H9 (cell line): Measurements from ENCODE around the gene ITIH2. TPM values are rescaled to one million over a fixed set of nuclear protein-coding genes. Genes with fewer than 3 reads are reported as not detected.
"Not testable (repeated sequence)": the region's sequence is repeated elsewhere in the genome, so short reads cannot be mapped to it uniquely, and the experiment has no call there.

Source experiments
- DNase-seq: peaks from one replicate; pipeline ENCODE4 v3.0.0-alpha.2; 2017
- H2AFZ ChIP-seq: one replicate; pipeline ENCODE4 v1.6.1; 2013; ENCODE audit warnings: mild to moderate bottlenecking, low read length, control low read depth, moderate library complexity
- H2AK5ac ChIP-seq: 2 replicates; pipeline ENCODE4 v1.6.1; 2013; ENCODE audit warnings: low read length, control low read depth, mixed read lengths; ENCODE audit not compliant: insufficient read length
- H2BK120ac ChIP-seq: one replicate; pipeline ENCODE4 v1.6.1; 2013; ENCODE audit warnings: low read depth, mild to moderate bottlenecking, low read length, control low read depth, inconsistent platforms; ENCODE audit not compliant: poor library complexity, severe bottlenecking
- H2BK12ac ChIP-seq: 2 replicates; pipeline ENCODE4 v1.6.1; 2013; ENCODE audit warnings: low read length, control low read depth, mixed read lengths, low read depth; ENCODE audit not compliant: insufficient read length
- H2BK15ac ChIP-seq: 2 replicates; pipeline ENCODE4 v1.6.1; 2013; ENCODE audit warnings: low read depth, low read length, control low read depth
- H2BK20ac ChIP-seq: one replicate; pipeline ENCODE4 v1.6.1; 2013; ENCODE audit warnings: low read depth, mild to moderate bottlenecking, low read length, control low read depth, inconsistent platforms; ENCODE audit not compliant: poor library complexity, severe bottlenecking
- H2BK5ac ChIP-seq: 2 replicates; pipeline ENCODE4 v1.6.1; 2013; ENCODE audit warnings: low read length, control low read depth, mixed read lengths; ENCODE audit not compliant: insufficient read length
- H3K14ac ChIP-seq: 2 replicates; pipeline ENCODE4 v1.6.1; 2013; ENCODE audit warnings: low read length, control low read depth; ENCODE audit not compliant: insufficient read depth
- H3K18ac ChIP-seq: 2 replicates; pipeline ENCODE4 v1.6.1; 2013; ENCODE audit warnings: low read depth, mild to moderate bottlenecking, mixed read lengths, low read length, control low read depth; ENCODE audit not compliant: insufficient read length
- H3K23ac ChIP-seq: 2 replicates; pipeline ENCODE4 v1.6.1; 2013; ENCODE audit warnings: low read length, control low read depth, mixed read lengths, low read depth; ENCODE audit not compliant: insufficient read length
- H3K23me2 ChIP-seq: 2 replicates; pipeline ENCODE4 v1.6.1; 2013; ENCODE audit warnings: low read depth, mild to moderate bottlenecking, mixed read lengths, low read length, control low read depth; ENCODE audit not compliant: insufficient read length, poor library complexity, severe bottlenecking
- H3K27ac ChIP-seq: 2 replicates; pipeline ENCODE4 v1.5.1; 2013; ENCODE audit warnings: low read length, control low read depth, mixed read lengths, low read depth; ENCODE audit not compliant: insufficient read length
- H3K27me3 ChIP-seq: 2 replicates; pipeline ENCODE4 v1.6.1; 2013; ENCODE audit warnings: low read length, control low read depth, inconsistent platforms; ENCODE audit not compliant: insufficient read depth
- H3K4ac ChIP-seq: 2 replicates; pipeline ENCODE4 v1.6.1; 2013; ENCODE audit warnings: low read depth, mild to moderate bottlenecking, control low read depth, inconsistent platforms, low read length, moderate library complexity
- H3K4me1 ChIP-seq: 2 replicates; pipeline ENCODE4 v1.6.1; 2013; ENCODE audit warnings: low read length, control low read depth, inconsistent platforms; ENCODE audit not compliant: insufficient read depth
- H3K4me2 ChIP-seq: 2 replicates; pipeline ENCODE4 v1.6.1; 2013; ENCODE audit warnings: low read length, control low read depth, mixed read lengths; ENCODE audit not compliant: insufficient read length, insufficient read depth
- H3K56ac ChIP-seq: 2 replicates; pipeline ENCODE4 v1.6.1; 2013; ENCODE audit warnings: low read depth, mild to moderate bottlenecking, mixed read lengths, low read length, control low read depth; ENCODE audit not compliant: insufficient read length
- H3K79me1 ChIP-seq: 2 replicates; pipeline ENCODE4 v1.6.1; 2013; ENCODE audit warnings: low read depth, mild to moderate bottlenecking, moderate library complexity, low read length, control low read depth, inconsistent platforms; ENCODE audit not compliant: insufficient read depth, poor library complexity, severe bottlenecking
- H3K79me2 ChIP-seq: 2 replicates; pipeline ENCODE4 v1.6.1; 2013; ENCODE audit warnings: low read length, control low read depth, inconsistent platforms; ENCODE audit not compliant: insufficient read depth
- H3K9ac ChIP-seq: 2 replicates; pipeline ENCODE4 v1.6.1; 2013; ENCODE audit warnings: low read length, control low read depth, mixed read lengths; ENCODE audit not compliant: insufficient read length; ENCODE audit errors: extremely low read depth
- H3K9me3 ChIP-seq: one replicate; pipeline ENCODE4 v1.6.1; 2013; ENCODE audit warnings: low read depth, low read length, inconsistent platforms; ENCODE audit not compliant: control insufficient read depth
- H3T11ph ChIP-seq: one replicate; pipeline ENCODE4 v1.6.1; 2013; ENCODE audit warnings: mild to moderate bottlenecking, low read length, control low read depth, inconsistent platforms
- H4K20me1 ChIP-seq: one replicate; pipeline ENCODE4 v1.6.1; 2013; ENCODE audit not compliant: control insufficient read depth, insufficient read length, insufficient read depth
- H4K5ac ChIP-seq: 2 replicates; pipeline ENCODE4 v1.6.1; 2013; ENCODE audit warnings: low read depth, mild to moderate bottlenecking, mixed read lengths, low read length, control low read depth; ENCODE audit not compliant: insufficient read length
- H4K8ac ChIP-seq: replicated peaks from 2 replicates; pipeline ENCODE4 v1.6.1; 2013; ENCODE audit warnings: low read length, control low read depth, mixed read lengths, low read depth; ENCODE audit not compliant: insufficient read length
- H4K91ac ChIP-seq: 2 replicates; pipeline ENCODE4 v1.6.1; 2013; ENCODE audit warnings: low read depth, mild to moderate bottlenecking, moderate library complexity, mixed read lengths, low read length, control low read depth; ENCODE audit not compliant: insufficient read length
- H3K27ac Mint-ChIP-seq, 3 experiments: 2 replicates in 2 of 3; 3 replicates in 1 of 3; pipeline ENCODE4 v1.8.0; 2020 to 2021; ENCODE audit warnings: mixed read lengths in 3 of 3, mild to moderate bottlenecking in 1 of 3, moderate library complexity in 1 of 3
- H3K27me3 Mint-ChIP-seq: 2 replicates; pipeline ENCODE4 v1.8.0; 2021; ENCODE audit warnings: low read depth, mild to moderate bottlenecking, moderate library complexity, mixed read lengths
- H3K36me3 Mint-ChIP-seq, 3 experiments: 2 replicates in 2 of 3; 3 replicates in 1 of 3; pipeline ENCODE4 v1.8.0; 2020 to 2021; ENCODE audit warnings: low read depth in 3 of 3, mixed read lengths in 3 of 3; ENCODE audit not compliant: insufficient read depth in 1 of 3
- H3K4me1 Mint-ChIP-seq, 2 experiments: 2 replicates each; pipeline ENCODE4 v1.8.0; 2020; ENCODE audit warnings: mixed read lengths in 2 of 2
- H3K4me3 Mint-ChIP-seq, 2 experiments: 2 replicates in 1 of 2; 3 replicates in 1 of 2; pipeline ENCODE4 v1.8.0; 2020 to 2021; ENCODE audit warnings: mild to moderate bottlenecking in 2 of 2, mixed read lengths in 2 of 2, moderate library complexity in 1 of 2
- H3K9me3 Mint-ChIP-seq, 2 experiments: 2 replicates in 1 of 2; 3 replicates in 1 of 2; pipeline ENCODE4 v1.8.0; 2020; ENCODE audit warnings: mild to moderate bottlenecking in 2 of 2, mixed read lengths in 2 of 2, moderate library complexity in 1 of 2
- WGBS: extraction: QIAGEN DNeasy Blood & Tissue Kit; methylation state at CpG from one replicate; pipeline ENCODE4 v1.1.7; 2013; ENCODE audit warnings: missing lambda C conversion rate, low lambda C conversion rate, mixed read lengths; ENCODE audit not compliant: insufficient read length; ENCODE audit errors: extremely low coverage; 5-methylcytosine and 5-hydroxymethylcytosine counted together
- total RNA-seq: library from RNA; stranded (reverse); gene quantifications from 2 replicates; pipeline ENCODE4 v1.2.1, GENCODE V29; 2021
- TF ChIP-seq, protein P1 (sequence below): fragments of 200-600 bp; sonication (generic); conservative IDR thresholded peaks from 3 replicates; pipeline ENCODE4 v1.8.0; 2021; ENCODE audit warnings: antibody characterized with exemption, mild to moderate bottlenecking

ITIH2 gene
- total RNA-seq, 1 experiment from 2014 or later = not detected

DNA sequence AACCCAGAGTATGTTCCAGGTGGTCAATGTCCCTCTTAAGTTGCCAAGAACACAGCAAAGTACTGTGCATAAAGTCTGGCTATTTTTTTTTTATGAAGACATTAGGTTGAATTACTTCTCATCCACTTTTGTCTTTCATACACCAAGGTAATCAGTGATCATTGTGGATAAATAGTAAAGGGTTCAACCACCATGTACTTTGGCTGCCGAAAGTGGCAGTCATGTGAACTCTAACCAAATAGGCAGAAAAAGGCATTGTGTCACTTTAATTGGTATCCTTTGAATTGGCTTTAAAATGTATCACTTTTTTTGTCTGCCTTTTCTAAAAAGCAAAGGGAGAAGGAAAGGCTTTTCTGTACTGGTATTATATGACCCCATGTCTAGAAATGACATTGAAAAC lies 7.3 kb downstream of the ITIH2 start:
- Histone ChIP-seq H4K91ac (no peak overlapping the region), H3K4ac (no peak overlapping the region), H3K27me3 (no peaks in the 10 kb centered on the region), H3K23ac (no peak overlapping the region), H3K23me2 (no peaks in the 10 kb centered on the region), H3K4me2 (no peak overlapping the region), H3K4me1 (no peaks in the 10 kb centered on the region), H2BK15ac (no peak overlapping the region), H4K8ac (no peak overlapping the region), H3K14ac (no peak overlapping the region), H2BK5ac (no peak overlapping the region), H3K56ac (no peak overlapping the region), H3K9me3 (no peaks in the 10 kb centered on the region), H2BK20ac (no peak overlapping the region), H3K9ac (no peak overlapping the region), H3K27ac (no peak overlapping the region), H3K79me1 (no peaks in the 10 kb centered on the region), H3K79me2 (no peaks in the 10 kb centered on the region), H4K5ac (no peak overlapping the region), H2AK5ac (no peak overlapping the region), H2BK12ac (no peak overlapping the region), H2BK120ac (no peak overlapping the region), H4K20me1 (no peaks in the 10 kb centered on the region), H3T11ph (no peak overlapping the region), H3K18ac (no peak overlapping the region), H2AFZ (no peak overlapping the region)
- Mint-ChIP-seq H3K27ac (no peak overlapping the region), H3K27me3 (no peaks in the 10 kb centered on the region; the same call in 1 of the 2 replicates), H3K36me3 (no peaks in the 10 kb centered on the region), H3K9me3 (no peaks in the 10 kb centered on the region), H3K4me1 (peaks cover 2 to 6% of the 10 kb centered on the region in 2 experiments; a peak in 3 of 4 replicates), H3K4me3 (no peak overlapping the region)
- no peak for DNase-seq
- TF ChIP-seq, protein P1, sequence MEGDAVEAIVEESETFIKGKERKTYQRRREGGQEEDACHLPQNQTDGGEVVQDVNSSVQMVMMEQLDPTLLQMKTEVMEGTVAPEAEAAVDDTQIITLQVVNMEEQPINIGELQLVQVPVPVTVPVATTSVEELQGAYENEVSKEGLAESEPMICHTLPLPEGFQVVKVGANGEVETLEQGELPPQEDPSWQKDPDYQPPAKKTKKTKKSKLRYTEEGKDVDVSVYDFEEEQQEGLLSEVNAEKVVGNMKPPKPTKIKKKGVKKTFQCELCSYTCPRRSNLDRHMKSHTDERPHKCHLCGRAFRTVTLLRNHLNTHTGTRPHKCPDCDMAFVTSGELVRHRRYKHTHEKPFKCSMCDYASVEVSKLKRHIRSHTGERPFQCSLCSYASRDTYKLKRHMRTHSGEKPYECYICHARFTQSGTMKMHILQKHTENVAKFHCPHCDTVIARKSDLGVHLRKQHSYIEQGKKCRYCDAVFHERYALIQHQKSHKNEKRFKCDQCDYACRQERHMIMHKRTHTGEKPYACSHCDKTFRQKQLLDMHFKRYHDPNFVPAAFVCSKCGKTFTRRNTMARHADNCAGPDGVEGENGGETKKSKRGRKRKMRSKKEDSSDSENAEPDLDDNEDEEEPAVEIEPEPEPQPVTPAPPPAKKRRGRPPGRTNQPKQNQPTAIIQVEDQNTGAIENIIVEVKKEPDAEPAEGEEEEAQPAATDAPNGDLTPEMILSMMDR = no peak
- WGBS = no CpG with 5 or more reads among the region's 1 CpG

DNA sequence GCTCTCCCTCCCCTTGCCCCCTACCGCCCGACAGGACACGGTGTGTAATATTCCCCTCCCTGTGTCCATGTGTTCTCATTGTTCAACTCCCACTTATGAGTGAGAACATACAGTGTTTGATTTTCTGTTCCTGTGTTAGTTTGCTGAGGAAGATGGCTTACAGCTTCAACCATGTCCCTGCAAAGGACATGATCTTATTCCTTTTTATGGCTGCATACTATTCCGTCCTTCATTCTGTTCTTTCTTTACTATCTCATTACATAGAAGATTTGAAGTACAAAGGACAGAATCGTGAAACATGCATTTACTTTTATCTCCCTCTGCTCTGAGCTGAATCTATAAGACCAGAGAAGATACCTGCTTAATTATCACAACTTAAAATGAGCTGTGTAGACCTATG lies 8.0 kb downstream of the ITIH2 start:
- not testable (repeated sequence) for H3K27ac ChIP-seq, H3K23ac ChIP-seq, H3K14ac ChIP-seq, H4K91ac ChIP-seq, H3K27ac Mint-ChIP-seq, H2BK5ac ChIP-seq, H3K79me1 ChIP-seq, H3K9me3 Mint-ChIP-seq, H2AK5ac ChIP-seq, H2BK20ac ChIP-seq, H3K18ac ChIP-seq, H3K4me3 Mint-ChIP-seq, H3K79me2 ChIP-seq, H2AFZ ChIP-seq, H2BK15ac ChIP-seq, H4K5ac ChIP-seq, H3K56ac ChIP-seq, H3T11ph ChIP-seq, H3K4ac ChIP-seq, H4K20me1 ChIP-seq, H3K4me1 Mint-ChIP-seq, H3K9me3 ChIP-seq, H3K4me1 ChIP-seq, H2BK120ac ChIP-seq, H2BK12ac ChIP-seq, H3K36me3 Mint-ChIP-seq, H3K23me2 ChIP-seq, H3K4me2 ChIP-seq, H3K27me3 Mint-ChIP-seq, H4K8ac ChIP-seq, DNase-seq, H3K9ac ChIP-seq, H3K27me3 ChIP-seq
- WGBS = no CpG with 5 or more reads among the region's 5 CpGs
